ENCODE results near the gene MLLT1. TPM values are rescaled to one million over a fixed set of nuclear protein-coding genes. Genes with fewer than 3 reads are reported as not detected.

Gene MLLT1
- total RNA-seq, 1 donor = 15.9 TPM

DNA sequence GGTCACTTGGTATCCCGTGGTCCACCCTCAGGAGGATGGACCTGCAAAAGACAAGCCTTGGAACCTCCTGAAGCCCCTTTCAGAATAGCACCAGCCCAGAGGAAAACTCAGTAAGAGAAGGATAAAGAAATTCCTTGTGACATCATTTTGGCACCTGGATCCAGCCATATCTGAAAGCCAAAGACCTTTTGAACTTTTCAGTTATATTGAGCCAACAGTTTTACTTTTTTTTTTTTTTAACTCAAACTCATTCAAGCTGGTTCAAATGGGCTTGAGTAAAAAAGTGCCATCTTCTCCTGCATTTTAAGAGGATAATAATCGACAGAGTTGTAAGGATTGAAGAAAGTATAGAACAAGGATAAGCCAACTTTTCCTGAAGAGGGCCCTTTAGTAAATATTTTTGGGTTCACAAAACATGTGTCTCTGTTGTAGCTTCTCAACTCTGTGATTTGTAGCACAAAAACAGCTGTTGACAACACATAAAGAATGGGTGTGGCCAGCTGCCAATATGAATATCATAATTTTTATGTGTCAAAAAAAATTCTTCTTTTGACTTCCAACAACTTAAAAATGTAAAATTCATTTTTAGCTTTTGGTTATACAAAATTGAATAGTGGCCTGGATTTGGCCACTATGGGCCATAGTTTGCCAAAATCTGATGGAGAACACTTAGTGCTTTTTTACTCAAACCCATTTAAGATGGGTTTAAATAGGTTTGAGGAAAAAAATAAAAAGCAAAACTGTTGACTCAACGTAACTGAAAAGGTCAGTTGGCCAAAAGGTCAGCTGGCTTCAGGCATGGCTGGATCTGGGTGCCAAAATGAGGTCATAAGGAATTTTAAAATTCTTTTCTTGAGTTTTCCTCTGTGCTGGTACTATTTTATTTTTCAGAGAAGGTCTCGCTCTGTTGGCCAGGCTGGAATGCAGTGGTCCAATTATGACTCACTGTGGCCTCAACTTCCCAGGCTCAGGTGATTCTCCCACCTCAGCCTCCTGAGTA, 93.6 kb downstream of the MLLT1 start:
- no peaks in the 10 kb centered on the region for H4K20me1 ChIP-seq (ENCODE audit: insufficient read depth, low read length)
- no peak for DNase-seq (ENCODE audit: insufficient read length, low spot score, missing footprints)

DNA sequence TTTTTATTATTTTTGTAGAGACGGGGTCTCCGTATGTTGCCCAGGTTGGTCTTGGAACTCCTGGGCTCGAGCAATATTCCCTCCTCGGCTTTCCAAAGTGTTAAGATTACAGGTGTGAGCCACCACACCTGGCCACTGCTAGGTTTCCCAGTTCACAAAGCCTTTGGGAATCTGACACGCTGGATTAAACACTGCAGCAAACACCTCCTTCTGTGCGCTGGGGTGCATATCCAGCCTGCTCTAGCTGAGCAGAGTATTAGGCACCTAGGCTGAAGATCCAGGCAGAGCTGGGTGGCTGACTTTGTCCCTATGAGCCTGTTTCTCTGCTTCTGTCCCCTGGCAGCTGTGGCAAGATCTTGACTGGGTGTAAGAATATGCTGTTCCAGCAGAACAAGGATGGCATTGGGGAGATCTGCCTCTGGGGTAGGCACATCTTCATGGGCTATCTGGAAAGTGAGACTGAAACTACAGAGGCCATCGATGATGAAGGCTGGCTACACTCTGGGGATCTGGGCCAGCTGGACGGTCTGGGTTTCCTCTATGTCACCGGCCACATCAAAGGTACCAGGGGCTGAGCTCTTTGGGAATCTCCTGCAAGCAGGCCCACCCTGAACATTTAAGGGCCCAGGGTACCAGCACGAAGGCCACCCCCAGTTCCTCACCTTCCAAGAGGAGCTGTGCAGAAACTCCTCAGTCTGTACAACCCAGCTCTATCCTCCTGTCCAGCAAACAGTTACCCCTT, 94.5 kb downstream of the MLLT1 start:
- no peaks in the 10 kb centered on the region for H3K27me3 ChIP-seq (ENCODE audit: insufficient read depth, low read length)
- H3K79me2 ChIP-seq (ENCODE audit: insufficient read depth, low read length) = no peaks in the 10 kb centered on the region
- no peak overlapping the region for H3K27ac ChIP-seq (ENCODE audit: low read depth, low read length)
- H3K4me2 ChIP-seq (ENCODE audit: insufficient read depth, low read length) = no peak overlapping the region
- H3K9me3 ChIP-seq (ENCODE audit: low read depth, low read length) = no peaks in the 10 kb centered on the region
- TF ChIP-seq, protein P1, sequence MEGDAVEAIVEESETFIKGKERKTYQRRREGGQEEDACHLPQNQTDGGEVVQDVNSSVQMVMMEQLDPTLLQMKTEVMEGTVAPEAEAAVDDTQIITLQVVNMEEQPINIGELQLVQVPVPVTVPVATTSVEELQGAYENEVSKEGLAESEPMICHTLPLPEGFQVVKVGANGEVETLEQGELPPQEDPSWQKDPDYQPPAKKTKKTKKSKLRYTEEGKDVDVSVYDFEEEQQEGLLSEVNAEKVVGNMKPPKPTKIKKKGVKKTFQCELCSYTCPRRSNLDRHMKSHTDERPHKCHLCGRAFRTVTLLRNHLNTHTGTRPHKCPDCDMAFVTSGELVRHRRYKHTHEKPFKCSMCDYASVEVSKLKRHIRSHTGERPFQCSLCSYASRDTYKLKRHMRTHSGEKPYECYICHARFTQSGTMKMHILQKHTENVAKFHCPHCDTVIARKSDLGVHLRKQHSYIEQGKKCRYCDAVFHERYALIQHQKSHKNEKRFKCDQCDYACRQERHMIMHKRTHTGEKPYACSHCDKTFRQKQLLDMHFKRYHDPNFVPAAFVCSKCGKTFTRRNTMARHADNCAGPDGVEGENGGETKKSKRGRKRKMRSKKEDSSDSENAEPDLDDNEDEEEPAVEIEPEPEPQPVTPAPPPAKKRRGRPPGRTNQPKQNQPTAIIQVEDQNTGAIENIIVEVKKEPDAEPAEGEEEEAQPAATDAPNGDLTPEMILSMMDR (IDR thresholded peaks at IDR 0.05; ENCODE audit: extremely low read depth, low read depth, low read length) = no peak
- H4K20me1 ChIP-seq (ENCODE audit: insufficient read depth, low read length) = no peaks in the 10 kb centered on the region
- no peaks in the 10 kb centered on the region for H3K4me1 ChIP-seq (ENCODE audit: insufficient read depth, low read length)
- no peak for DNase-seq (ENCODE audit: insufficient read length, low spot score, missing footprints)
- H2AFZ ChIP-seq (ENCODE audit: low read length) = no peak overlapping the region
- H3K36me3 ChIP-seq (ENCODE audit: insufficient read depth, low read length) = no peaks in the 10 kb centered on the region
- no peak overlapping the region for H3K4me3 ChIP-seq (ENCODE audit: insufficient read depth, low read length)

More for the DNA sequence above, 93.6 kb downstream of the MLLT1 start:
- Histone ChIP-seq H3K4me3 (ENCODE audit: insufficient read depth, low read length) (no peak overlapping the region), H3K9me3 (ENCODE audit: low read depth, low read length) (no peaks in the 10 kb centered on the region), H3K36me3 (ENCODE audit: insufficient read depth, low read length) (no peaks in the 10 kb centered on the region), H3K4me2 (ENCODE audit: insufficient read depth, low read length) (no peak overlapping the region), H3K79me2 (ENCODE audit: insufficient read depth, low read length) (no peaks in the 10 kb centered on the region), H3K4me1 (ENCODE audit: insufficient read depth, low read length) (no peaks in the 10 kb centered on the region), H3K27me3 (ENCODE audit: insufficient read depth, low read length) (no peaks in the 10 kb centered on the region), H3K27ac (ENCODE audit: low read depth, low read length) (no peak overlapping the region), H2AFZ (ENCODE audit: low read length) (no peak overlapping the region)
- TF ChIP-seq, protein P1 (IDR thresholded peaks at IDR 0.05; ENCODE audit: extremely low read depth, low read depth, low read length) = no peak

DNA sequence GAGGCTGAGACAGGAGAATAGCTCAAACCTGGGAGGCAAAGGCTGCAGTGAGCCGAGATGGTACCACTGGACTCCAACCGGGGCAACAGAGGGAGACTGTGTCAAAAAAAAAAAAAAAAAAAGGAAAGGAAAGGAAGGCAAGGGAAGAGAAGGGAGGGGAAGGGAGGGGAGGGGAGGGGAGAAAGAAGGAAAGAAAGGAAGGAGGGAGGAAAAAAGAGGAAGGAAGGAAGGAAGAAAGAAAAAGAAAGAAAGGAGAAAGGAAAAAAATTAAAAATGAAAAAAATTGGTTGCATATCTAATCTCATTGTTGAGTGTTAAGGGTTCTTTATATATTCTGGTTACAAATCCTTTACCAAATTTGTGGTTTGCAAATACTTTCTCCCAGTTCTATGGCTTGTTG, 98.7 kb downstream of the MLLT1 start:
- Histone ChIP-seq H3K4me3 (ENCODE audit: insufficient read depth, low read length) (no peak overlapping the region), H3K27ac (ENCODE audit: low read depth, low read length) (no peak overlapping the region), H3K36me3 (ENCODE audit: insufficient read depth, low read length) (no peaks in the 10 kb centered on the region)

More for the DNA sequence above, 98.7 kb downstream of the MLLT1 start:
- Histone ChIP-seq H3K79me2 (ENCODE audit: insufficient read depth, low read length) (no peaks in the 10 kb centered on the region), H4K20me1 (ENCODE audit: insufficient read depth, low read length) (no peaks in the 10 kb centered on the region), H2AFZ (ENCODE audit: low read length) (no peak overlapping the region), H3K9me3 (ENCODE audit: low read depth, low read length) (no peaks in the 10 kb centered on the region), H3K4me2 (ENCODE audit: insufficient read depth, low read length) (no peak overlapping the region), H3K4me1 (ENCODE audit: insufficient read depth, low read length) (no peaks in the 10 kb centered on the region), H3K27me3 (ENCODE audit: insufficient read depth, low read length) (peaks cover 3% of the 10 kb centered on the region)
- TF ChIP-seq, protein P1 (IDR thresholded peaks at IDR 0.05; ENCODE audit: extremely low read depth, low read depth, low read length) = no peak
- DNase-seq (ENCODE audit: insufficient read length, low spot score, missing footprints) = no peak

All from osteoblast (primary cell).